Renal cortex interstitium (tissue), 11 donors: ENCODE measurements around the gene CYTH3. TPM values are rescaled to one million over a fixed set of nuclear protein-coding genes. Genes with fewer than 3 reads are reported as not detected.
"Not testable (repeated sequence)": the region's sequence is repeated elsewhere in the genome, so short reads cannot be mapped to it uniquely, and the experiment has no call there.

Experiments
- DNase-seq, 11 donors: peaks; one replicate each; pipeline ENCODE4 v3.0.0-alpha.2; 2013; ENCODE audit warnings: low read depth in 9 of 11, low spot score in 4 of 11; ENCODE audit errors: extremely low read depth in 1 of 11
- polyA plus RNA-seq, 3 donors: library from polyadenylated mRNA; unstranded; fragments of 120-200 nt; gene quantifications; one replicate each; pipeline ENCODE4 v1.2.1, GENCODE V29; 2013; ENCODE audit not compliant: insufficient read length in 3 of 3

Gene CYTH3
- polyA plus RNA-seq, 3 donors = 33.8 to 40.4 (median 38.6) TPM

- DNase-seq = no peak
Measured at GRCh38 chr7:6221340-6222319, 50.8 kb downstream of the CYTH3 start.

GRCh38 chr7:6218329-6218728 lies 54.1 kb downstream of the CYTH3 start:
- no peak for DNase-seq

- no peak for DNase-seq
Measured at GRCh38 chr7:6212008-6212407, 60.4 kb downstream of the CYTH3 start.

- no peak for DNase-seq
Measured at GRCh38 chr7:6210621-6211372, 61.6 kb downstream of the CYTH3 start.

GRCh38 chr7:6209340-6209739 lies 63.1 kb downstream of the CYTH3 start:
- DNase-seq = no peak

- no peak for DNase-seq
Measured at GRCh38 chr7:6208573-6209328, 63.7 kb downstream of the CYTH3 start.

GRCh38 chr7:6205971-6206660 lies 66.3 kb downstream of the CYTH3 start:
- no peak for DNase-seq

GRCh38 chr7:6203381-6203780 lies 69.0 kb downstream of the CYTH3 start:
- no peak for DNase-seq

GRCh38 chr7:6202117-6202516 lies 70.3 kb downstream of the CYTH3 start:
- DNase-seq = no peak

GRCh38 chr7:6200971-6201370 lies 71.5 kb downstream of the CYTH3 start:
- DNase-seq = no peak

GRCh38 chr7:6198689-6199595 lies 73.5 kb downstream of the CYTH3 start:
- DNase-seq = no peak

- no peak for DNase-seq
Measured at GRCh38 chr7:6197801-6198551, 74.4 kb downstream of the CYTH3 start.

GRCh38 chr7:6193709-6194108 lies 78.7 kb downstream of the CYTH3 start:
- DNase-seq = no peak

GRCh38 chr7:6190563-6190962 lies 81.9 kb downstream of the CYTH3 start:
- DNase-seq = not testable (repeated sequence)

- no peak for DNase-seq
Measured at GRCh38 chr7:6188389-6188788, 84.0 kb downstream of the CYTH3 start.

GRCh38 chr7:6186577-6186976 lies 85.8 kb downstream of the CYTH3 start:
- DNase-seq = no peak

GRCh38 chr7:6182993-6183392 lies 89.4 kb downstream of the CYTH3 start:
- DNase-seq = no peak
